HEK293 (cell line): ENCODE measurements around the gene CCDC112.

ENCODE experiments used
- CTCF ChIA-PET: fragments of 350-600 bp; formaldehyde crosslinking; extraction: SDS; loops from one replicate; lab custom pipeline; 2021; ENCODE audit warnings: antibody characterized with exemption; lab: Yijun Ruan, JAX
- POLR2A ChIA-PET: fragments of 300-600 bp; formaldehyde crosslinking; extraction: SDS; loops from one replicate; lab custom pipeline; 2020; ENCODE audit warnings: antibody characterized with exemption, inconsistent platforms; lab: Yijun Ruan, JAX
- H3K27ac ChIP-seq: fragments of 200-500 bp; sonication (Bioruptor generic); 2 replicates; pipeline ENCODE4 v1.5.1; 2014; ENCODE audit warnings: low read depth, low read length, control low read depth, inconsistent platforms; ENCODE audit errors: extremely low read depth
- H3K36me3 ChIP-seq, 2 experiments: fragments of 200-500 bp in 1 of 2; sonication (Bioruptor generic) in 1 of 2; 1 replicate in 1 of 2; 2 replicates in 1 of 2; pipeline ENCODE4 v1.5.1; 2014 to 2017; ENCODE audit warnings: inconsistent platforms in 2 of 2, low read length in 2 of 2; ENCODE audit not compliant: control insufficient read depth in 2 of 2, insufficient read depth in 1 of 2
- H3K4me1 ChIP-seq: fragments of 200-500 bp; sonication (Bioruptor generic); 2 replicates; pipeline ENCODE4 v1.5.1; 2014; ENCODE audit warnings: mild to moderate bottlenecking, low read length, inconsistent platforms; ENCODE audit not compliant: control insufficient read depth, insufficient read depth
- H3K4me3 ChIP-seq: 2 replicates; pipeline ENCODE4 v1.5.1; 2011; ENCODE audit warnings: low read depth, mild to moderate bottlenecking, control low read depth, low read length, moderate library complexity
- H3K9me3 ChIP-seq: fragments of 200-500 bp; sonication (Bioruptor generic); 2 replicates; pipeline ENCODE4 v1.5.1; 2014; ENCODE audit warnings: low read depth, low read length, inconsistent platforms; ENCODE audit not compliant: control insufficient read depth, insufficient read depth
- HOXA7 ChIP-seq: sonication (generic); formaldehyde crosslinking; IDR thresholded peaks from 2 replicates; pipeline ENCODE4 v1.8.1; 2022; ENCODE audit warnings: missing genetic modification reagents, borderline replicate concordance
- REPIN1 ChIP-seq: fragments of 450-650 bp; formaldehyde crosslinking; IDR thresholded peaks from 2 replicates; pipeline ENCODE4 v1.5.1; 2017; ENCODE audit warnings: missing biosample characterization, missing genetic modification characterization, low read depth
- ZBTB17 ChIP-seq: fragments of 450-650 bp; formaldehyde crosslinking; IDR thresholded peaks from 2 replicates; pipeline ENCODE4 v1.5.1; 2016; ENCODE audit warnings: missing biosample characterization, missing genetic modification characterization
- ZBTB20 ChIP-seq: fragments of 450-650 bp; formaldehyde crosslinking; IDR thresholded peaks from 2 replicates; pipeline ENCODE4 v1.5.1; 2016; ENCODE audit warnings: missing biosample characterization, missing genetic modification characterization
- ZBTB6 ChIP-seq: fragments of 450-650 bp; formaldehyde crosslinking; IDR thresholded peaks from 2 replicates; pipeline ENCODE4 v1.5.1; 2017; ENCODE audit warnings: missing biosample characterization, missing genetic modification characterization
- ZFP41 ChIP-seq: fragments of 450-650 bp; formaldehyde crosslinking; IDR thresholded peaks from 2 replicates; pipeline ENCODE4 v1.5.1; 2016; ENCODE audit warnings: missing biosample characterization, missing genetic modification characterization, borderline replicate concordance
- ZNF114 ChIP-seq: fragments of 450-650 bp; formaldehyde crosslinking; IDR thresholded peaks from 2 replicates; pipeline ENCODE4 v1.5.0; 2017; ENCODE audit warnings: missing biosample characterization, missing genetic modification characterization
- ZNF133 ChIP-seq: fragments of 450-650 bp; formaldehyde crosslinking; IDR thresholded peaks from 2 replicates; pipeline ENCODE4 v1.5.1; 2016; ENCODE audit warnings: missing biosample characterization, missing genetic modification characterization
- ZNF146 ChIP-seq: fragments of 450-650 bp; formaldehyde crosslinking; IDR thresholded peaks from 2 replicates; pipeline ENCODE4 v1.5.1; 2016; ENCODE audit warnings: missing biosample characterization, missing genetic modification characterization
- ZNF157 ChIP-seq: fragments of 450-650 bp; formaldehyde crosslinking; IDR thresholded peaks from 2 replicates; pipeline ENCODE4 v1.5.1; 2016; ENCODE audit warnings: missing biosample characterization, missing genetic modification characterization
- ZNF16 ChIP-seq: fragments of 450-650 bp; formaldehyde crosslinking; IDR thresholded peaks from 2 replicates; pipeline ENCODE4 v1.5.1; 2016; ENCODE audit warnings: low read depth, missing biosample characterization, missing genetic modification characterization
- ZNF2 ChIP-seq: fragments of 450-650 bp; formaldehyde crosslinking; IDR thresholded peaks from 2 replicates; pipeline ENCODE4 v1.5.1; 2016; ENCODE audit warnings: missing biosample characterization, missing genetic modification characterization
- ZNF23 ChIP-seq: fragments of 450-650 bp; formaldehyde crosslinking; IDR thresholded peaks from 2 replicates; pipeline ENCODE4 v1.5.1; 2016; ENCODE audit warnings: missing biosample characterization, missing genetic modification characterization, borderline replicate concordance
- ZNF280D ChIP-seq: fragments of 450-650 bp; formaldehyde crosslinking; IDR thresholded peaks from 2 replicates; pipeline ENCODE4 v1.5.1; 2016; ENCODE audit warnings: missing biosample characterization, missing genetic modification characterization
- ZNF292 ChIP-seq: fragments of 450-650 bp; formaldehyde crosslinking; IDR thresholded peaks from 2 replicates; pipeline ENCODE4 v1.5.1; 2016; ENCODE audit warnings: low read depth, missing biosample characterization, missing genetic modification characterization, borderline replicate concordance
- ZNF354C ChIP-seq: fragments of 450-650 bp; formaldehyde crosslinking; IDR thresholded peaks from 2 replicates; pipeline ENCODE4 v1.5.1; 2016; ENCODE audit warnings: missing biosample characterization, missing genetic modification characterization, low read depth, borderline replicate concordance
- ZNF48 ChIP-seq: fragments of 450-650 bp; formaldehyde crosslinking; IDR thresholded peaks from 2 replicates; pipeline ENCODE4 v1.5.1; 2016; ENCODE audit warnings: missing biosample characterization, missing genetic modification characterization
- ZNF514 ChIP-seq: fragments of 450-650 bp; formaldehyde crosslinking; IDR thresholded peaks from 2 replicates; pipeline ENCODE4 v1.5.1; 2016; ENCODE audit warnings: missing biosample characterization, missing genetic modification characterization
- ZNF530 ChIP-seq: fragments of 450-650 bp; formaldehyde crosslinking; IDR thresholded peaks from 2 replicates; pipeline ENCODE4 v1.5.1; 2016; ENCODE audit warnings: low read depth, missing biosample characterization, missing genetic modification characterization
- ZNF549 ChIP-seq: fragments of 450-650 bp; IDR thresholded peaks from 2 replicates; pipeline ENCODE4 v1.5.1; 2018; ENCODE audit warnings: missing biosample characterization, missing genetic modification characterization, mild to moderate bottlenecking, inconsistent platforms, moderate library complexity
- ZNF555 ChIP-seq: fragments of 450-650 bp; formaldehyde crosslinking; conservative IDR thresholded peaks from 2 replicates; pipeline ENCODE4 v1.5.1; 2017; ENCODE audit warnings: missing biosample characterization, mild to moderate bottlenecking, missing genetic modification characterization, inconsistent platforms
- ZNF571 ChIP-seq: fragments of 450-650 bp; formaldehyde crosslinking; IDR thresholded peaks from 2 replicates; pipeline ENCODE4 v1.5.0; 2017; ENCODE audit warnings: missing biosample characterization, missing genetic modification characterization
- ZNF596 ChIP-seq: fragments of 450-650 bp; IDR thresholded peaks from 2 replicates; pipeline ENCODE4 v1.5.0; 2018; ENCODE audit warnings: missing biosample characterization, mild to moderate bottlenecking, missing genetic modification characterization, moderate library complexity
- ZNF626 ChIP-seq: fragments of 450-650 bp; sonication (Bioruptor Pico); formaldehyde crosslinking; IDR thresholded peaks from 2 replicates; pipeline ENCODE4 v1.5.1; 2018; ENCODE audit warnings: missing biosample characterization, missing genetic modification characterization, inconsistent platforms
- ZNF704 ChIP-seq: fragments of 450-650 bp; formaldehyde crosslinking; IDR thresholded peaks from 2 replicates; pipeline ENCODE4 v1.5.1; 2016; ENCODE audit warnings: missing biosample characterization, missing genetic modification characterization
- ZNF707 ChIP-seq: fragments of 450-650 bp; formaldehyde crosslinking; IDR thresholded peaks from 2 replicates; pipeline ENCODE4 v1.5.1; 2016; ENCODE audit warnings: missing biosample characterization, missing genetic modification characterization
- ZNF776 ChIP-seq: fragments of 450-650 bp; formaldehyde crosslinking; IDR thresholded peaks from 2 replicates; pipeline ENCODE4 v1.5.0; 2017; ENCODE audit warnings: missing biosample characterization, missing genetic modification characterization, borderline replicate concordance
- ZSCAN30 ChIP-seq: fragments of 450-650 bp; IDR thresholded peaks from 2 replicates; pipeline ENCODE4 v1.5.1; 2018; ENCODE audit warnings: missing biosample characterization, mild to moderate bottlenecking, missing genetic modification characterization, moderate library complexity
- ZSCAN4 ChIP-seq: fragments of 450-650 bp; formaldehyde crosslinking; IDR thresholded peaks from 2 replicates; pipeline ENCODE4 v1.5.1; 2017; ENCODE audit warnings: missing biosample characterization, missing genetic modification characterization

CCDC112 gene

GRCh38 chr5:115295777-115296123 lies 704 bp downstream of the CCDC112 start (continued):
- no peak for TF ChIP-seq ZBTB6 (tag by site-specific recombination)
- no peak for TF ChIP-seq HOXA7 (CRISPR knock-in tag)
- no peak for TF ChIP-seq ZNF146 (tag by site-specific recombination)
- TF ChIP-seq ZNF114: no peak
- no peak for TF ChIP-seq ZBTB17 (tag by site-specific recombination)

GRCh38 chr5:115291397-115291796 lies 5.1 kb downstream of the CCDC112 start:
- POLR2A ChIA-PET: no interaction called here
- CTCF ChIA-PET: interaction anchor here (1.5 kb wide), 1 partner anchor 18 kb away, joined by 5 read pairs; no protein-coding TSS in a partner anchor
- TF ChIP-seq ZNF530 (tag by site-specific recombination) (no peak), ZNF626 (tag by site-specific recombination) (no peak), ZNF354C (tag by site-specific recombination) (no peak), ZSCAN30 (tag by site-specific recombination) (no peak), ZNF596 (tag by site-specific recombination) (no peak)
- H3K4me3 ChIP-seq: no peak overlapping the region
- no peak overlapping the region for H3K27ac ChIP-seq
- no peaks in the 10 kb centered on the region for H3K36me3 ChIP-seq
- no peaks in the 10 kb centered on the region for H3K9me3 ChIP-seq
- no peaks in the 10 kb centered on the region for H3K4me1 ChIP-seq

- H3K4me1 ChIP-seq: no peaks in the 10 kb centered on the region
- H3K9me3 ChIP-seq: no peaks in the 10 kb centered on the region
- POLR2A ChIA-PET: no interaction called here
- TF ChIP-seq ZNF2 (tag by site-specific recombination): no peak
- TF ChIP-seq ZNF514 (tag by site-specific recombination): no peak
- TF ChIP-seq REPIN1 (tag by site-specific recombination): no peak
- TF ChIP-seq ZSCAN4 (tag by site-specific recombination): no peak
- no peak for TF ChIP-seq ZNF776 (tag by site-specific recombination)
- TF ChIP-seq ZNF157 (tag by site-specific recombination): no peak
- no peak for TF ChIP-seq ZNF707
- no peak for TF ChIP-seq ZNF292 (tag by site-specific recombination)
- no peak for TF ChIP-seq ZNF48 (tag by site-specific recombination)
- no peak for TF ChIP-seq ZNF704 (tag by site-specific recombination)
- TF ChIP-seq ZNF146 (tag by site-specific recombination): no peak
- no peak for TF ChIP-seq ZNF16 (tag by site-specific recombination)
- TF ChIP-seq ZNF133 (tag by site-specific recombination): no peak
- TF ChIP-seq ZNF549 (tag by site-specific recombination): no peak
- TF ChIP-seq ZFP41: no peak
- TF ChIP-seq ZNF571 (tag by site-specific recombination): no peak
- TF ChIP-seq ZBTB20 (tag by site-specific recombination): no peak
- no peak for TF ChIP-seq ZNF555
- no peak for TF ChIP-seq ZNF23 (tag by site-specific recombination)
- no peak for TF ChIP-seq ZNF280D
- H3K27ac ChIP-seq: no peak overlapping the region
- no peak overlapping the region for H3K4me3 ChIP-seq
- H3K36me3 ChIP-seq: no peaks in the 10 kb centered on the region
- CTCF ChIA-PET: no interaction called here
Observed at GRCh38 chr5:115289104-115289503, 7.3 kb downstream of the CCDC112 start.
